HG03103 (cell line): Measurements from ENCODE around the gene CERS5.

Experiments used
- ATAC-seq: cut with Tn5 transposase; IDR thresholded peaks from one replicate; pipeline ENCODE4 v1.9.1; 2021; ENCODE audit warnings: low read depth; ENCODE audit not compliant: unreplicated experiment

Gene CERS5, protein sequence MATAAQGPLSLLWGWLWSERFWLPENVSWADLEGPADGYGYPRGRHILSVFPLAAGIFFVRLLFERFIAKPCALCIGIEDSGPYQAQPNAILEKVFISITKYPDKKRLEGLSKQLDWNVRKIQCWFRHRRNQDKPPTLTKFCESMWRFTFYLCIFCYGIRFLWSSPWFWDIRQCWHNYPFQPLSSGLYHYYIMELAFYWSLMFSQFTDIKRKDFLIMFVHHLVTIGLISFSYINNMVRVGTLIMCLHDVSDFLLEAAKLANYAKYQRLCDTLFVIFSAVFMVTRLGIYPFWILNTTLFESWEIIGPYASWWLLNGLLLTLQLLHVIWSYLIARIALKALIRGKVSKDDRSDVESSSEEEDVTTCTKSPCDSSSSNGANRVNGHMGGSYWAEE

DNA sequence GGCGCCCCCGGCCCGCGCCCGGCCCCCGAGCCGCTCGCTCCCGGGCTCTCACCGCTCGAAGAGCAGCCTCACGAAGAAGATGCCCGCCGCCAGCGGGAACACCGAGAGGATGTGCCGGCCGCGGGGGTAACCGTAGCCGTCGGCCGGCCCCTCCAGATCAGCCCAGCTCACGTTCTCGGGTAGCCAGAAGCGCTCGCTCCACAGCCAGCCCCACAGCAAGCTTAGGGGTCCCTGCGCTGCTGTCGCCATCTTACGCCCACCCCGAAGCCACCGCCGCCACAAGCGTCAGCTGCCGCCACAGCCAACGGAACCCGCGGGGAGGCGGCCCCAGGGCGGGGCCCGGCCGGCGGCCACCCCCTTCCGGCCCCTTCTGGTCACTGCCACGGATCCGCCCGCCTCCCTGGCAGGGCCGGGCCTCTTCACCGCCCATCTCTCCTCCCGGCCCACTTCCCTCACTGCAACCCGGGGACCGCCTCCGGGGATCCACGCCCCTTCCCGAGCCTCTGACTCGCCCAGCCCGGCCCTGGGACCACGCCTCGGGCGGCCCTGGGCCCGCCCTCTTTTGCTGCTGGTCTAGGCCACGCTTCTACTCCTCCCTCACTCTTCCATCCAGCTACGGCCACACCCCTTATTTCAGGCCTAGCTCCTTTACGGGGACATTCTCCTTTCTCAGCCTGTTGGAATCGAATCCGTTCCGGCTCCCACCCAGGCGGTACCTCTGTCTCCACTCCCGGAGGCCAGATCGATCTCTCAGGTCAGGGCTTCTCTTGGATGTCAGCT is at the start of gene CERS5:
CERS5 (minus strand) TSS at position 321 of the 780 bp plus-strand sequence; CDS start at position 249, 72 bp downstream.
- peak; percentile 97 for ATAC-seq

DNA sequence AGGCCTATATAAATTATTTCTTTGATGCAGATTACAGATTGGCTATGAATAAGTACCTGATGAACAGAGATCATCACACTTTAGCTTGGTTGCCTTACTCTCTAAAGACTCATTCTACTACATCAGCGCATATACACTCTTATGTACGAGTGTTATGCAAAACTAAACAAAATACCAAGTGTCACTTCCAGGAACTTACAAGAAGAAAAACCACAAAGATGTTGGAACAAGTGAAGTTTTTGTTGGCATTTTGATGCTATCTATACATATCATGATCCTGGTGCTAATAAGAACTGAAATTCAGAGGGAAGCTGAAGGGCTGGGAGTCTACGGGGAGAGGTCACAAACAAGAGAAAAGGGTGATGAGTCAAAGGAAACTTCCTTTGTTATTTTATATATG is 47.9 kb upstream of the CERS5 start:
- ATAC-seq: no peak

DNA sequence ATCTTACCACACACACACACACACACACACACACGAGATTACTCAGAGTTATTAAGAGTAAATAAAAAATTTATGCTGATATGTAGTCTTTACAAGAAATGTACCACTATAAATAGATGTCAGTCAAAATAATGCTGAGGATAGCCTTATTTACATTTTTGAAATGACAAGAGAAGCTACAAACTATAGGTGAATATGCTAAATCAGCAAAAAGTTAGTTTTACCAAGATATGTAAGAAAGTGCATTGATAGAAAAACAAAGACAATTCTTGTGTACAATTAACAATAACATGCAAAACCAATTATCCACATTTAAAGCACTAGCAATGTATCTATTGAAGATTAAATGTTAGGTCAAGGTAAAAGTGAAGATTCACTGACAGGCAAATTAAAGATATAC is 46.8 kb upstream of the CERS5 start:
- no peak for ATAC-seq

DNA sequence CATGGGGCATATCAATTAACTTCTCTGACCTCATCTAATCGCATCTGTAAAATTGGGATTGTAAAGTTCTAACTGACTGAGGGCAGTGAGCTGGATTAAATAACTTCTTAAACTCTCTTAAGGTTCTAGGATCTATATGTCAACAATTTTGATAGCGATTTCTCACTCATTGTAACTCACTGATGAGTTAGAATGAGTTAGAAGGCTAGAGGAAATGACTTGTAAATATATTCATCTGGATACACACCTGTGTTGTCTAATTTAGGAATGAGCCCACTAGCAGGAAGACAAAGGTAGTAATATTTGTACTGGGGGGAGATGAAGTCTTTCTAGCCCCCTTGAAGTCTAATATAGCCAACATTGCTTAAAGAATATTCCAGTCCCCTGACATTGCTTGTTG is 46.3 kb upstream of the CERS5 start:
- ATAC-seq: no peak

DNA sequence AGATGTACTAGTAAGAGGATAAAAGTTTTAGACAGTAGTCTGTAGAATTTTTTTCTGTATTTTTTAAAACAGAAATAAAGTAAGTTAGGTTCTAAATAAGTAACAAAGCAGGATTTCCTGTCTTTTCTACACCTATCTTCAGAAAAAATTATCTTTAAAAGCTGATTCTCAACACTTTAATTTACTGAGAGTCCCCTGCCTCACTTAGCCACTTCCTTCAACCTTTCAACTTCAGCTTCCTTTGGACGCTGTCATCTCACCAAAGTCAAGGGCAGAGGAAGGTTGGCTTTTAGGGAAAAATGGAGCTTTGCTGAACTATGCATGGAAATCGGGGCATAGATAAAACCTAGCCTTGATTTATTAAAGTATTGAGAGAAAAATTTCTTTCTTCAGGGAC is 44.9 kb upstream of the CERS5 start:
- ATAC-seq: no peak

DNA sequence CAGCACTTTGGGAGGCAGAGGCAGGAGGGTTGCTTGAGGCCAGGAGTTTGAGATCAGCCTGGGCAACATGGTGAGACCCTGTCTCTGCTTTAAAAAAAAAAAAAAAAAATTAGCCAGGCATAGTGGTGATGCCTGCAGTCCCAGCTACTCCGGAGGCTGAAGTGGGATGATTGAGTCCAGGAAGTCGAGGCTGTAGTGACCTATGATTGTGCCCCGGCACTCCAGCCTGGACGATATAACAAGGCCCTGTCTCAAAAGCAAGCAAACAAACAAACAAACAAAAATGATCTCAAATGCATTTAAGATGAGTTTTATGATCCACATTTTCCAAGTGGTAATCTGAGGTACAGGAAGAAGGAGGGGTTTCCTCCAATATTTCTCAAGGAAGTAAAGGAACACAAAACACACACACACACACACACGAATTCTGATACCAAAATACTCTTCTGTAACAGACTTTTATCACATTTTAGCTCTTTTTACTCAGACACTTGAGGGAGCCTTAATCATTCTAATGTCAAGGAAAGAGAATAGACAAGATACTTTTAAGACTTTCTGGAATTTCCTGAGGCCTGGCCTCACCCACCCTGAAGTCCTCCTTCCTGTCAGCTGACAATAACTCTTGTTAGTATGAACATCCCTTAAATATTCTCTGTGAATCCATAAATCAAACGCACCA is 44.4 kb upstream of the CERS5 start:
- ATAC-seq: no peak

DNA sequence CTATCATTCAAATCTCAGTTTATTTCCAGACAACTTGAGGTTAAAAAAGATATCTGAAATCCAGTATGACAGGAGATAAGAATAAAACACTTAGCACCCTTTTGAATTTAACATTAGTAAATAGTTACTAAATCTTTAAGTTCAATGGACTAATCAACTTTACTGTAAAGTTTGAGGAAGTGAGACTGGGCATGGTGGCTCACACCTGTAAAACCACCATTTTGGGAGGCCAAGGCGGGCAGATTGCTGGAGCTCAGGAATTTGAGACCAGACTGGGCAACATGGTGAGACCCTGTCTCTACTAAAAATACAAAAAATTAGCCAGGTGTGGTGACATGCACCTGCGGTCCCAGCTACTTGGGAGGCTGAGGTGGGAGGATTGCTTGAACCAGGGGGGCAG is 40.3 kb upstream of the CERS5 start:
- ATAC-seq: no peak

DNA sequence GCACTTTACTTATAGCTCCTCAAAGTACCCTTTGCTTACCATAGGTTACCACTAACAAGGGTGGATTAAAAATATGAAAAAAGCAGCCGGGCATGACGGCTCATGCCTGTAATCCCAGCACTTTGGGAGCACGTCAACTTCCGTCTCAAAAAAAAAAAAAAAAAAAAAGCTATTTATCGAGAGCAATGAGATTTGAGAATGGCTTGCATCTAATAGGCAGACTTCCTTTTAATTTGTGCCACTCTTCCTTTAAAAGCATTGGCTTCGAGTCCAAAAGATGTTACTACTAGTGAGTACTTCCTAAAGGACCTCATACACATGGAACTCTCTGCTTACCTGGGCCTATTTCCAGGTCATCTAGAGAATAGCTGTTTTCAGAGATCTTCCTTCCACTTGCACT is 38.5 kb upstream of the CERS5 start:
- ATAC-seq: no peak

DNA sequence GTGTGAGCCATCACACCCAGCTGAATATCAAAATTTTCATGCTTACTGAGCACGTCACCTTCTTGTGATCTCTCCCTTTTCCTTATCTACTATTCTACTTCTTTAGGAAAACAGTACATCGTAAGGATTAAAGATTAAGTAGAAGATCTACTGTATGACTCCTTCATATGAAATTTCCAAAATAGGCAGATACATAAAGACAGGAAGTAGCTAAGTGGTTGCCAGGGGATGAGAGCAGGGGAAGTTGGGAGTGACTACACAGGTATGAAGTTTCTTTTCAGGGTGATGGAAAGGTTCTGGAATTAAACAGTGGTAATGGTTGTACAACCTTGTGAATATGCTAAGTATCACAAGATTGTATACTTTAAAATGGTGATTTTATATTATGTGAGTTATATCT is 36.5 kb upstream of the CERS5 start:
- ATAC-seq: no peak

DNA sequence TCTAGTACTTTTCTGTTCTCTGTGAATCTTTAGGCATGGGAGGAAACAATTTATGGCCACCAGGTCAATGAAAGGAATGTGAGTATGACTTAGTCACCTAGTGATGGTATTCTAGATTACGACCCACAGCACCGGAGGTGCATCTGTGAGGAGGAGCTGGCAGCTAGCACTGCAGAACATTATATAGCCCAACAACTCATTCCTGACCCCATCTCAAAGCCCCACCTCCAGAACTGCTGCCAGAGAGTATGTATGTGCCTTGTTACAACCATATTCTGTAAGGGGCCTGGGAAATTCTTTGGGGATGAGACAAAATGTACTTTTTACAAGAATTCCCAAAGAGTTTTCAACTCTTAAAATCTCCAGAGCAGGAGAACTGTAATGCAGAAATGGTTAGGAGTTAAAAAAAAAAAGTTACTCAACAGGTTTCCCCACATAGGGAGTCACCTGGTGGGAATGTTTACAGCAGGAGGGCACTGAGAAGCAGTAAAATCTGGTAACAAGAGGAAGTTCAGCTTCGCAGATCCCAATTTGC is 34.9 kb upstream of the CERS5 start:
- ATAC-seq: no peak

DNA sequence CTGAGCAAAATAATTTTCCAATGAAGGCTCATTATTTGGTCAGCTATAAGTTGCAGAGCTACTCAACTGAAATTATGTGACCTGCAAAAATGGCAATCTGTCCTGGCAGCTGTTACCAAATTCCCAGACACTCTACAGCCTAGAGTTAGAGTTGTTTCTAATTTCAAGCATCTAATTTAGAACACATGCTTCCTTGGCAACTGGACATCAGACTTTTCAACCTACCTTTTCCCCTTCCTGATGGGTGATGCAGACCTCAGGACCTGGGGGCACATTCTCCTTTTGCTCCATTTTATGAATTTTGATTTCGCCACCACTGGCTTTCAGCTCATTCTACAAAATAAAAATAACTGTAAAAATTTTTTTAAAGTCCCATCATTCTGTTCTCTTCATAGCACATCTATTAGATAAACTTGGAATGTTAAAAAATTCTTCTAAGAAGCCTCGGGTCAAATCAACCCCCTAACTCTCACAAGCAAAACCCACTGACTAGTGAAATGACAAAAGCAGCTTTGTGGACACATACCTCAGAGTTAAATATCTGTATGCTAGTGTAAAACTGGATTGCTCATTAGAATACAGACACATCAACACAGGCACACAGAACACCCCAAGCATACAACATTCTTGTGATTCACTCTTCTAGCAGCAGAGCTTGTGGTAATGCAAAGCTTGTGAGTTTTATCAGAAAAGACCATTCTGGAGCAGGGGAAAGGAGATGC is 33.5 kb upstream of the CERS5 start:
- ATAC-seq: no peak

DNA sequence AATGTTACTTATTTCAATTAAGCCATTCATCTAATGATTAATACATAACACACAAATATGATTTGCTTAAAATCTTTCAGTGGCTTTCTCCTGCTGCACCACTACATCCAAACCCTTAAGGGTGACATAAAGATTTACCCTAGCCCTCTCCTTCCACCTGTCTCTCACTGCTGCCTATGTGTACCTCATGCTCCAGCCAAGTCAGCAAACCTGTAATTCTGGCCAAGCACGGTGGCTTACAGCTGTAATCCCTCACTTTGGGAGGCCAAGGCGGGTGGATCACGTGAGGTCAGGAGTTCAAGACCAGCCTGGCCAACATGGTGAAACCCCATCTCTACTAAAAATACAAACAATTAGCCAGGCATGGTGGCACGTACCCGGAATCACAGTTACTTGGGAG is 31.7 kb upstream of the CERS5 start:
- ATAC-seq: no peak

DNA sequence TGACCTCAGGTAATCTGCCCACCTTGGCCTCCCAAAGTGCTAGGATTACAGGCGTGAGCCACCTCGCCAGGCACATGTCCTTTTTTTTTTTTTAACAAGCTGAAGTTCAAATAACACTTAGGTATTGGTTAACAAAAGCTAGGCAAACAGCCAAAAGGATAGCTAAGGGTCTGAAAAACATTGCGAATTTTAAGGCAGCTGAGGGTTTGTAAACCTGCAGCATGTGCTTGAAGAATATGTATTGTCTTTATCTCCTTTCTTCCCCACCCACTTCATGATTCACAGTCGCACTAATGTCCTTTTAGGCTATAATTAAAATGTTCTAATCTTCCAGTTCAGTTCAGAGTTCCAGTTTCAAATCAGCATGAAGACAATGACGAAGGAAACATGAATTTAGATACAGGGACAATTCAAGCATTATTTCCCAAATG is 30.1 kb upstream of the CERS5 start:
- ATAC-seq: no peak

DNA sequence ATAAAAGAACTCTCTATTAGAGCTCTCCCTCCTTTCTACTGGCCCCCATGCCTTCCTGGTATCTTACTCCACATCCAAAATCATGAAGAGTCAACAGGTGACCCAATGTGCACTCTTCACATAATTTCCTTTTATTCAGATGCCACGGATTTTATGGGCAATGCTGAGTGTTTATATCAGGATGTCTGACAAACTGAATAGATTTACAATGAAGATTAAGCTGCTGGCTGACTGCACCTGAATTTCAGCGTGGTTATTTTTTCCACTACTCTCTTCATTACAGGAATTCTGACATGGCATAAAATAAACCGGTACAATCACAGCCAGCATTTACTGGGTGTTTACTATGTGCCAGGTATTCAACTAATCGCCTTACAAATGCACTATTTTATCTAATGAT is 29.4 kb upstream of the CERS5 start:
- no peak for ATAC-seq

DNA sequence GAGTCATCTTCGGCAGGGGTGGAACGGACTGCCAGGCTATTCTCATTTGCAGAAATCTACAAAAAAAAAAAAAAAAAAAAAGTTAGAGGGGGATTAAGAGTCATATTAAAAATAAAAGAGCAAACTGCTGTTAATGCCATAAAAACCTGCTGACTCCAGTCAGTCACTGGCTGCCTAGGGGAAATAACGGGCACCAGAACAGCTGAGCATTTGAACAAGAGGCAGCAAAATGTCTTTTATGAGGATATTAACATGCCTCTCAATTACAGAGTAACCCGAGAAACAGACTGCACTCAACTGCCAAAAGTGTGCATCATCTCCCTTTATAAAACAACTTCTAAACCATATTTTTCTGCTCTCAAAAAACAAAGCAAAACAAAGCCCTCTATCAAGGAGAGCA is 28.7 kb upstream of the CERS5 start:
- ATAC-seq: no peak

DNA sequence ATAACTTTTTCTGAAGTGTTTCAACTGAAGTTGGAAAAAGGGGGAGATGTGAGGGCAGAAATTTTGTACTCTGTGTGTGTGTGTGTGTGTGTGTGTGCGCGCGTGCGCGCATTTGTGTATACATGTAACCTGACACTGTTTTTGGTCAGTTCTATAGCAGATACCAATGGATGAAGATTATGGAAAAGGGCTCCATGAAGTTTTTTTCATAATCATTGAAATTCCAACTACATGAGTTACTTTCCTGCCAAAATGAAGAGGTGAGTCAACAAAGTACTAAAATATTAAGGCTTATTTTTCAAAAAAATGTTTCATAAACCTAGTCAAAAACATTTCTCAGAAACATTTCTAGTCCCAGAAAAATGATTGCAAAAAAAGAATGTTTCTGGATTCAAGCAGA is 25.7 kb upstream of the CERS5 start:
- no peak for ATAC-seq

DNA sequence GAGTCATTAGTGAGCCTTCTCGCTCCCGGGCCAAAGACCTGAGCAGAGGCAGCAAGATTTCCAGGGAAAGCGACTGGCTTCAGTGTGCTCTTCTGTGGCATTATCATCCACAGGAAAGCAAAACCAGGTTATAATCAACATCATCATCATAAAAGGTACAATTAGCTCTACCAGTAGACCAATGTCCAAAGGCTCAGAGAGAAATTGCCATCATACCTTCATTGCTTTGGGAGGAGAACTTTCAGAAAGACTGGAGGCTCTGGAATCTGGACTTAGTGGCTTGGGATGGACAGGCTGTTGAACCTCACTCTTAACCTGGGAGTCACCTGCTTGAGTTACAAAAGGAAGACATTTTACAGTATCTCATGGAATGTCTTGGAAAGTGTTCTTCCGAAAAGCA is 25.1 kb upstream of the CERS5 start:
- ATAC-seq: no peak

DNA sequence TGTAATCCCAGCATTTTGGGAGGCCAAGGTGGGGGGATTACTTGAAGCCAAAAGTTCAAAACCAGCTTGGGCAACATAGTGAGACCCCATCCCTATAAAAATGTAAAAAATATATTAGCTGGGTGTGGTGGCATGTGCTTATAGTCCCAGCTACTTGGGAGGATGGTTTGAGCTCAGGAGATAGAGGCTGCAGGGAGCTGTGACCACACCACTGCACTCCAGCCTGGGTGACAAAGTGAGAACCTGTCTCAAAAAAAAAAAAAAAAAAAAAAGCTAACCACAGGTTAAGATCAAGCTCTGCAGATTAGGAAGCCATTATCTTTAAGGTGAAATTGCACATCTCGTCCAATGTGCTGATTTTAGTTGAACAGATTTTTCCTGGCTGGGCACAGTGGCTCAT is 23.7 kb upstream of the CERS5 start:
- ATAC-seq: no peak

DNA sequence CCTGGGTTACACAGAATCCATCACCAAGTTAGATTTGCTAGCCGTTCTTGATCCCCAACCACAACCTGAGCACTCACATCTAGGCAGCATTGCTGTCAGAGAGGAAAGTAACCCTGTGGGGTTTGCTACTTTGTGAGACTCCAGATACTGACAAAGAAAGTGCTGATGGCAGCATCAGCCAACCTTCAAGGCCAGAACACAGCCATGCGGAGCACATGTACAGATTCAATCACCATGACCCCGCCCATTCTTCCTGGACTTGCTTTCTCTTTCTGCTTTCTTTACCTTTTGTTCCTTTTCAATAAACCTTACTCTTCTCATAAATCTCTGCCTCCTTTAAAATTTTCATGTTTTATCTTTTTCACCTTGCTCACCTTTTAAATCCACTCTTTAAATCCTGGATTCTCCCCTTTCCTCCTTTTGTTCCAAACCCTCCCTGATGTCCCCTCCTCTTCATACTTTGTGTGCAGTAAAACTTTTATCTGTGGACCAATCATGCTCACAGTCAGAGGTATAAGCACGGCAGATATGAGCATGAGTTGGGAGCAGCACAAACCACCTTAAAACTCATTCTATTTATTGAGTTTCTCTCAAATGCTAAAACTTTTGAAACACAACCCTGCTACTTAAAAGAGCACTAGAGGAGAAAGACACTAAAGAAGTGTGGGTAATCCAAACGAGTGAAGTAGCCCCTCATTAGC is 21.9 kb upstream of the CERS5 start:
- no peak for ATAC-seq

DNA sequence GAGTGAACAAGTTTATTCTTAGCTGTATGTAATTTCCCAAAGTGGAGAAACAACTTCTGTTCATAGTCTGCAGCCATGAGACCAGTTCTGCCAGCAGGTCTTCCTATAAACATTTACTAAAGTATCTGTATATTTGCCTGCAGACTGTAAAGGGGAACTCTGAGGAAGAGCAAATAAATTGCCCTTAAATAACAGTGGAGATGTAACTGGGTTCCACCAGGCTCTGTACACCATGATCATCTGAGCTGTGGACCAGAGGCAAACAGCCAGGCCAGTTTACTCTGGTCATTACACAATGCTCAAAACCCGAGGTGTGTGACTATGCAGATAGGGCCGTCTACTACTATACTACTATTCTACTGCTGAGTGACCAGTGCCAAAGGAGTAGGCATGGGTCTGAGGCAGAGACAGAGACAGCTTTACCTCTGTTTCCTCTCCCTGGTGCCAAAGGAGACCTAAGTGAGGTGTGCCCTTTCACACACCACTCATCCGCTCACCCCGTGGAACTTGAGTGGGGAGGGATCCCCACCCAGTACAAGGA is 21.1 kb upstream of the CERS5 start:
- no peak for ATAC-seq
